OCI-LY3 (cell line): ENCODE measurements around the gene IFI16.

ENCODE experiments used
- CTCF ChIP-seq: fragments of 200-600, 300-600 bp; sonication (generic); IDR thresholded peaks from 2 replicates; pipeline ENCODE4 v1.5.1; 2014; ENCODE audit warnings: antibody characterized with exemption, low read length, low read depth
- EZH2phosphoT487 ChIP-seq: fragments of 200-600 bp; shearing (Covaris generic); IDR thresholded peaks from 2 replicates; pipeline ENCODE4 v1.6.1; 2018; ENCODE audit warnings: antibody characterized with exemption, mixed run types, low read depth

- no peak for TF ChIP-seq CTCF
- TF ChIP-seq EZH2phosphoT487 = no peak
These were observed at the start of gene IFI16 for GRCh38 chr1:159009704-159010361.
